A673 (cell line): ENCODE measurements around the gene NAALADL2.

Experiments
- CTCF ChIP-seq: fragments of 300-800, 200-600 bp; sonication (generic); conservative IDR thresholded peaks from 2 replicates; pipeline ENCODE4 v1.5.1; 2017; ENCODE audit warnings: low read depth, mild to moderate bottlenecking, antibody characterized with exemption, low read length, moderate library complexity, mixed read lengths
- EZH2 ChIP-seq: fragments of 200-600 bp; sonication (generic); IDR thresholded peaks from 2 replicates; pipeline ENCODE4 v1.6.1; 2017; ENCODE audit warnings: borderline replicate concordance, low read depth, mild to moderate bottlenecking, mixed read lengths, antibody characterized with exemption, low read length; ENCODE audit not compliant: poor library complexity, severe bottlenecking

GRCh38 chr3:175646865-175647264 is 787.7 kb downstream of the NAALADL2 start:
- no peak for TF ChIP-seq CTCF
- TF ChIP-seq EZH2 = no peak
